Measurements from ENCODE around the gene KRT16. TPM values are rescaled to one million over a fixed set of nuclear protein-coding genes. Genes with fewer than 3 reads are reported as not detected.

Gene KRT16
- total and polyA plus RNA-seq, 2 donors from 2014 or later, result 3.1 TPM; not detected in 1

DNA sequence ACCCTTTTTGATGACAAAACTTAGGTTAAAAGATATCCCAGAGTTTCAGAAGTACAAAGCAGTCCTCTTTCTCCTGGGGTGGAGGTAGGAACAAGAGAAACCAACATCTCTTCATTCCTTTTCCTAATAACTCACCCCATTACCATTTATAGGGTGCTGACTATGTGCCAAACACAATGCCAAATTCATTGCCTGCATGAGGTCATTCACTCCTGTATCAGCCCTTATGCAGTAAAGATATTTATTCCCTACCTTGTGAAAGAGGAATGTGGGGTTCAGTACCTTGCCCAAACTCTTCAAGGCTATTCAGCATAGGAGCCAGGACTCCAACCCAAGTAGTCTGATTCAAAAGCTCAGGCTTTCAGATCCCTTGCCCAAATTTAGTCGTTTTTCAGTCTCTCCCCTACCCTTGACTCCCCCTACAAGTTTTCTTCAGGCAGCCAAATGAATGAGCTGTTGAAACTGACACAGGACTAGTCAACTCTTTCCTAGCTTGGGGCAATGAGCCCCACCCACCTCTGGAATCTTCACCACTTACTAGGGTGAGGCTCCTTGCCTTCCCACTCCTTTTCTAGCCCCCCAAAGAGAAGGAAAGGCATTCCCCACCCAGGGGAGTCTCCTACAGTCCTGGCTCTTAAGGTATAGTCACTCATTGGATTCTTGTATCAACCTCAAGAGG, 31.7 kb downstream of the KRT16 start:
- intact Hi-C loops (cut with DNase I), result no loop called here
- Histone ChIP-seq H3K4me3 (ENCODE audit: low read length in 3 of 3) (no peak overlapping the region), H3K4me1 (ENCODE audit: control insufficient read depth in 2 of 3, insufficient read depth in 2 of 3, low read depth in 1 of 3, low read length in 3 of 3) (no peaks in the 10 kb centered on the region), H3K9ac (ENCODE audit: low read length in 3 of 3) (no peak overlapping the region), H3K36me3 (ENCODE audit: control insufficient read depth in 2 of 3, insufficient read depth in 3 of 3, low read length in 3 of 3) (no peaks in the 10 kb centered on the region), H3K9me3 (ENCODE audit: control insufficient read depth in 2 of 3, insufficient read depth in 1 of 3, low read length in 3 of 3) (no peaks in the 10 kb centered on the region), H3K27ac (ENCODE audit: low read depth in 2 of 2, low read length in 2 of 2) (no peak overlapping the region), H3K27me3 (ENCODE audit: control insufficient read depth, insufficient read depth, low read length) (no peaks in the 10 kb centered on the region)
- no peak for DNase-seq
- no peak for TF ChIP-seq CTCF (IDR thresholded peaks at IDR 0.05; ENCODE audit: borderline replicate concordance, extremely low read depth, insufficient read depth)
- no peak for FAIRE-seq

DNA sequence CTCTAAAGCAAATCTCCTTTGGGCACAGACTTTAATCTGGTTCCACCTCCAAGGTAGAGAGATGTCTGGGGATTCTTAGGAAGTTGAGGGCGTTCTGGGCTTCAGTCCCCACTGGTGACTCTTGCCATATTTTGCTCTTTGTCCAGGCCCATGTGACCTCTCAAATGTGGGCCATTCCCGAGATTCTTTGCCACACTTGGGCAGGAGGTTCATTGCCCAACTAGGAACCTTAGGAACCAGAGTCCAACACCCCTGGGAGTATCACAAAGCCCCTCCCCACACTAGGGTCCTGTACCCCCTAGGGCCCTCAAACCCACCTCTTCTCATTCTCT, 32.4 kb downstream of the KRT16 start:
- DNase-seq (no peak), FAIRE-seq (no peak)
- Histone ChIP-seq H3K36me3 (ENCODE audit: control insufficient read depth in 2 of 3, insufficient read depth in 3 of 3, low read length in 3 of 3) (no peaks in the 10 kb centered on the region), H3K9me3 (ENCODE audit: control insufficient read depth in 2 of 3, insufficient read depth in 1 of 3, low read length in 3 of 3) (no peaks in the 10 kb centered on the region), H3K27ac (ENCODE audit: low read depth in 2 of 2, low read length in 2 of 2) (no peak overlapping the region), H3K4me3 (ENCODE audit: low read length in 3 of 3) (no peak overlapping the region), H3K9ac (ENCODE audit: low read length in 3 of 3) (no peak overlapping the region), H3K4me1 (ENCODE audit: control insufficient read depth in 2 of 3, insufficient read depth in 2 of 3, low read depth in 1 of 3, low read length in 3 of 3) (no peaks in the 10 kb centered on the region), H3K27me3 (ENCODE audit: control insufficient read depth, insufficient read depth, low read length) (no peaks in the 10 kb centered on the region)
- intact Hi-C loops (cut with DNase I), result no loop called here
- TF ChIP-seq CTCF (IDR thresholded peaks at IDR 0.05; ENCODE audit: borderline replicate concordance, extremely low read depth, insufficient read depth), result no peak

- H3K9me3 ChIP-seq (ENCODE audit: control insufficient read depth in 2 of 3, insufficient read depth in 1 of 3, low read length in 3 of 3), result no peaks in the 10 kb centered on the region
- peak; percentile 80 for TF ChIP-seq CTCF (IDR thresholded peaks at IDR 0.05; ENCODE audit: borderline replicate concordance, extremely low read depth, insufficient read depth)
- H3K4me3 ChIP-seq (ENCODE audit: low read length in 3 of 3), result peak overlapping the region in 1 of 3 donors; percentile 16
- peak; percentile 83 to 96 (median 93) for DNase-seq
- H3K27me3 ChIP-seq (ENCODE audit: control insufficient read depth, insufficient read depth, low read length), result no peaks in the 10 kb centered on the region
- intact Hi-C loops (cut with DNase I), result no loop called here
- no peaks in the 10 kb centered on the region for H3K4me1 ChIP-seq (ENCODE audit: control insufficient read depth in 2 of 3, insufficient read depth in 2 of 3, low read depth in 1 of 3, low read length in 3 of 3)
- FAIRE-seq, result no peak
- H3K36me3 ChIP-seq (ENCODE audit: control insufficient read depth in 2 of 3, insufficient read depth in 3 of 3, low read length in 3 of 3), result no peaks in the 10 kb centered on the region
- H3K9ac ChIP-seq (ENCODE audit: low read length in 3 of 3), result no peak overlapping the region
- H3K27ac ChIP-seq (ENCODE audit: low read depth in 2 of 2, low read length in 2 of 2), result no peak overlapping the region
These were observed 32.9 kb downstream of the KRT16 start for GRCh38 chr17:41579484-41580243.

Measured in kidney (tissue), 14 donors.